WERI-Rb-1 (cell line): ENCODE measurements around the gene SLC38A6.

Source experiments
- DNase-seq: peaks from one replicate; pipeline ENCODE4 v3.0.0-alpha.2; 2020
- H3K27ac ChIP-seq: fragments of 250-450 bp; sonication (Bioruptor Pico); 2 replicates; pipeline ENCODE4 v1.5.1; 2020; ENCODE audit warnings: mild to moderate bottlenecking, moderate library complexity
- H3K27me3 ChIP-seq: fragments of 250-450 bp; sonication (Bioruptor Pico); 2 replicates; pipeline ENCODE4 v1.5.1; 2021; ENCODE audit warnings: mild to moderate bottlenecking, low read depth, moderate library complexity; ENCODE audit not compliant: insufficient read depth, severe bottlenecking
- H3K36me3 ChIP-seq: fragments of 250-450 bp; sonication (Bioruptor Pico); 2 replicates; pipeline ENCODE4 v1.5.1; 2020; ENCODE audit warnings: mild to moderate bottlenecking, moderate library complexity
- H3K4me3 ChIP-seq: 2 replicates; pipeline ENCODE4 v1.5.1; 2011; ENCODE audit warnings: low read depth, mild to moderate bottlenecking, control low read depth, low read length
- H3K9me3 ChIP-seq: fragments of 250-450 bp; sonication (Bioruptor Pico); 2 replicates; pipeline ENCODE4 v1.5.1; 2021; ENCODE audit warnings: mild to moderate bottlenecking, moderate library complexity; ENCODE audit not compliant: severe bottlenecking
- TF ChIP-seq, protein P1 (sequence below): IDR thresholded peaks from 2 replicates; pipeline ENCODE4 v1.5.1; 2011; ENCODE audit warnings: low read depth, mild to moderate bottlenecking, control low read depth, inconsistent platforms, low read length

The SLC38A6 gene

DNA sequence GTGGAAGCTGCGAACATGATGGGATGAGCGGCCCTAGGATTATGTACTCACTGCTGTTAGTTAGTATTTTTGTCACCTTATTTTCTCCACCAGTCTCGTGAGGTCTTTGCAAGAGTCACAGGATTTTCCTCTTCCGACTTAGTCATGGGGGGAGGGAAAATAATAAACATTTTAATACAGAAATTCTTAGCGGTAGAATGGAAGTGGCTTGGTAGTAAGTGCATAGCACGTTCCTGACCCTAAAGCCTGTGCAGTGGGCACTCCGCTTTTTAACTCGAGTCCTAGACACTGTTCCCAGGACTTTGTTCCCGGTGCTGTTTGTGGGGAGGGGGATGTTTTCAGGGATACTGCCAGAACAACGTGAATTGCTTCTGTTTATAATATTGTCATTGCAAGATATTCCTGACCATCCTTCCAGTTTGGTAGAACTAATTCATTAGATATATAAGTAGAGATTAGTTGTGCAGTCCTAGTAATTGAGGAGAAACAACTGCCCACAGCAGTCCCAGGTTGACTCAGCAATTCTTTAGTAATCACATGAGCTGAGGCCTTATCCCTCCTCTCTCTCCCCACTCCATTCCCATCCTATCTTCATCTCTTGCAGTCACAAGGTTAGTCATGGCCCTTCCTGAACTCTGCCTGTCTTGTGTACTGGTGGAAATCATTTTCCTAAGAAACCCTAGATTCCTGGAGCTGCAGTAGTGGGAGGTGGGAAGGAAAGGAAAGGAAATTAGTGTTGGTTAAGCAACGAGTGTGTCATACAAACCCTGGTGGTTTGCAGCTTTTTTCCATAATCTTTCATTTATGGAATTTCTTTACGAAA, 799 bp downstream of the SLC38A6 start:
- H3K9me3 ChIP-seq: no peaks in the 10 kb centered on the region
- peaks cover 10% of the 10 kb centered on the region for H3K36me3 ChIP-seq
- no peaks in the 10 kb centered on the region for H3K27me3 ChIP-seq
- TF ChIP-seq, protein P1, sequence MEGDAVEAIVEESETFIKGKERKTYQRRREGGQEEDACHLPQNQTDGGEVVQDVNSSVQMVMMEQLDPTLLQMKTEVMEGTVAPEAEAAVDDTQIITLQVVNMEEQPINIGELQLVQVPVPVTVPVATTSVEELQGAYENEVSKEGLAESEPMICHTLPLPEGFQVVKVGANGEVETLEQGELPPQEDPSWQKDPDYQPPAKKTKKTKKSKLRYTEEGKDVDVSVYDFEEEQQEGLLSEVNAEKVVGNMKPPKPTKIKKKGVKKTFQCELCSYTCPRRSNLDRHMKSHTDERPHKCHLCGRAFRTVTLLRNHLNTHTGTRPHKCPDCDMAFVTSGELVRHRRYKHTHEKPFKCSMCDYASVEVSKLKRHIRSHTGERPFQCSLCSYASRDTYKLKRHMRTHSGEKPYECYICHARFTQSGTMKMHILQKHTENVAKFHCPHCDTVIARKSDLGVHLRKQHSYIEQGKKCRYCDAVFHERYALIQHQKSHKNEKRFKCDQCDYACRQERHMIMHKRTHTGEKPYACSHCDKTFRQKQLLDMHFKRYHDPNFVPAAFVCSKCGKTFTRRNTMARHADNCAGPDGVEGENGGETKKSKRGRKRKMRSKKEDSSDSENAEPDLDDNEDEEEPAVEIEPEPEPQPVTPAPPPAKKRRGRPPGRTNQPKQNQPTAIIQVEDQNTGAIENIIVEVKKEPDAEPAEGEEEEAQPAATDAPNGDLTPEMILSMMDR: no peak
- no peak overlapping the region for H3K27ac ChIP-seq
- H3K4me3 ChIP-seq: peak overlapping the region; percentile 75
- no peak for DNase-seq

DNA sequence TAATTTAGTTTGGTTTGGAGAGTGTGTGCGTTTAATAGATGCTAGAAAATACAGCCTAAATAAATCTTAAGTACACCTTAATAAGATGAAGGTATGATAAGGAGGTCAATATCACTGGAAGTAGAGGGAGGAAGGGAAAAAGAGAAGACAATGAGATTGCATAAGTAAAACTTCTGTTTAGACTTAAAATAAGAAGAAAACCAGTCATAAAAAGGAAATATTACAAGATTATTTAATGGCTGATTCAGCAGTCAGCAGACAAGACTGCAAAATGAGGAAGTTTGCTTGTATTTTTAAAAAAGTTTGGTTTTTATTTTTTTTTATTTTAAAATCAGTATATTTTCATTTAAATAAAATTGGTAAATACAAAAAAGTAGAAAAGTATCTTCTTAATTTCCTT, 3.2 kb downstream of the SLC38A6 start:
- Histone ChIP-seq H3K27me3 (no peaks in the 10 kb centered on the region), H3K9me3 (no peaks in the 10 kb centered on the region), H3K27ac (no peak overlapping the region), H3K36me3 (no peaks in the 10 kb centered on the region), H3K4me3 (no peak overlapping the region)
- DNase-seq: no peak
- TF ChIP-seq, protein P1: no peak

DNA sequence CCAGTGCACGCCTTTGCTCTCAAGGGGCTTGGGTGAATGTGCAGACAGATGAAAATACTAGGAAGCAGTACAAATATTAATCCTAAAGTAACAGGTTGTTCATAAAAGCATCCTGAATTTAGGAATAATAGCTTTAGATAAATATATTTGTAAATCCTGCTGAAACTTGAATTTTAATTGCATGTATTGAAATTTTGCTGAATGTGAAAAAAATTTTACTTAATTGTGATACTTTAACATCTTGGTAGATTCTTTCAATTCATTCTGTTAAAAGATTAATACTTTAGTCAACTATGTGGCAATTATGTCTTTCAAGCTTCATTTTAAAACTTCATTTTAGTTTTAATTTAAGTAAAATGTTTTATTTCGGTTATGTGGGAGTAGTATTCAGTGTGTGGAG, 5.5 kb downstream of the SLC38A6 start:
- DNase-seq: no peak
- Histone ChIP-seq H3K9me3 (no peaks in the 10 kb centered on the region), H3K27me3 (no peaks in the 10 kb centered on the region), H3K4me3 (no peak overlapping the region), H3K27ac (no peak overlapping the region), H3K36me3 (no peaks in the 10 kb centered on the region)
- TF ChIP-seq, protein P1: no peak

DNA sequence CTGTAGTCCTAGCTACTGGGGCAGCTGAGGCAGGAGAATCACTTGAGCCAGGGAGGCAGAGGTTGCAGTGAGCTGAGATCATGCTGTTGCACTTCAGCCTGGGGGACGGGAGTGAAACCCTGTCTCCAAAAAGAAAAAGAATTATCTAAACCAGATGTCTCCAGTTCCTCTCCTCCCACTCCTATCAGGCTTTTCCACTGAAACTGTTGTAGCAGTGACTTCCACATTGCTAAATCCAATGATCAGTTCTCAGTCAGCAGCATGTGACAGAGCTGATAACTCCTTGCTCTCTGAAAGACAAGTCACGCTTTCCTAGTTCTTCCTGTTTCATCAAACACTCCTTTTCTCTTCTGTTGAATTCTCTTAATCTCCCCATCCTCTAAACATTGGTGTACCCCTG, 8.6 kb downstream of the SLC38A6 start:
- H3K9me3 ChIP-seq: no peaks in the 10 kb centered on the region
- H3K36me3 ChIP-seq: no peaks in the 10 kb centered on the region
- H3K4me3 ChIP-seq: no peak overlapping the region
- TF ChIP-seq, protein P1: no peak
- DNase-seq: no peak
- no peak overlapping the region for H3K27ac ChIP-seq
- no peaks in the 10 kb centered on the region for H3K27me3 ChIP-seq

DNA sequence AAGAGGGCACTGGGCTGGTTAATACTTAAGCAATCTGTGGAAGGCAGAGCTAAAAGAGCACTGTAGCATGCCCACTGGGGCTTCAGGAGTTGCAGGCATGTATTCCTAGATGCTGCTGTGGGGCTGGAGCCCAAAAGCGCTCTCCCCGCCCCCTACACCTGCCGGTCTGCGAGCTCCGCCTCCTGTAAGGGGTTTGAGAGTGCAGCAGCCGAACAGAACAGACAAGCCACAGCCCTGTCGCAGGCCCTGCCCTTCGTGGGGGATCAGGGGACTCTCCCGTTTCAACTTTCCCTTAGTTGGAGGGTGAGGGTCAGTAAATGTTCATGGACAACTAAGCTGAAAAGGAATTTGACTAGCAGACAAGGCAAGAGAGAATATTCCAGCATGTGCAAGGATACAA, 17.6 kb downstream of the SLC38A6 start:
- no peak overlapping the region for H3K4me3 ChIP-seq
- no peaks in the 10 kb centered on the region for H3K27me3 ChIP-seq
- DNase-seq: no peak
- no peaks in the 10 kb centered on the region for H3K9me3 ChIP-seq
- TF ChIP-seq, protein P1: no peak
- no peaks in the 10 kb centered on the region for H3K36me3 ChIP-seq
- no peak overlapping the region for H3K27ac ChIP-seq

DNA sequence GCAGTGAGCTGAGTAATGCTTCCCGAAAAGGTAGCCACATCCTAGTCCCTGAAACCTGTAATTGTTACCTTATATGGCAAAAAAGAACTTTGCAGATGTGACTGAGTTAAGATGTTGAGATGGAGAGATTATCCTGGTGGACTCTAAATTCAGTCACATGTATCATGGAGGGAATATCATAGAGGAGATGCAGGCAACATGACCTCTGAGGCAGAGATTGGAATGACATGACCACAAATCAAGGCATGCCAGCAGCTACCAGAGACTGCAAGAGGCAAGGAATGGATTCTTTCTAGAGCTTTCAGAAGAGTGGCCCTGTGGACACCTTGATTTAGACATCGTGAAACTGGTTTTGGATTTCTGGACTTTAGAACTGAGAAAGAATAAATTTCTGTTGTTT, 18.5 kb downstream of the SLC38A6 start:
- no peaks in the 10 kb centered on the region for H3K9me3 ChIP-seq
- H3K4me3 ChIP-seq: no peak overlapping the region
- TF ChIP-seq, protein P1: no peak
- DNase-seq: no peak
- H3K27me3 ChIP-seq: no peaks in the 10 kb centered on the region
- H3K36me3 ChIP-seq: no peaks in the 10 kb centered on the region
- no peak overlapping the region for H3K27ac ChIP-seq
